Chondrocyte (in vitro differentiated cells): ENCODE data around the gene BUB3. TPM values are rescaled to one million over a fixed set of nuclear protein-coding genes. Genes with fewer than 3 reads are reported as not detected.

Experiments used
- DNase-seq: peaks from one replicate; pipeline ENCODE4 v3.0.0; 2021; ENCODE audit warnings: mixed read lengths, low spot score
- H3K27ac Mint-ChIP-seq: one replicate; pipeline ENCODE4 v1.8.0; 2021; ENCODE audit warnings: mild to moderate bottlenecking, moderate library complexity, mixed read lengths; ENCODE audit not compliant: unreplicated experiment
- H3K27me3 Mint-ChIP-seq: 2 replicates; pipeline ENCODE4 v1.8.0; 2021; ENCODE audit warnings: low read depth, mixed read lengths
- H3K36me3 Mint-ChIP-seq: 2 replicates; pipeline ENCODE4 v1.8.0; 2021; ENCODE audit warnings: low read depth, mixed read lengths
- H3K4me1 Mint-ChIP-seq: 2 replicates; pipeline ENCODE4 v1.8.0; 2021; ENCODE audit warnings: low read depth, mild to moderate bottlenecking, mixed read lengths
- H3K4me3 Mint-ChIP-seq: one replicate; pipeline ENCODE4 v1.8.0; 2021; ENCODE audit warnings: mild to moderate bottlenecking, moderate library complexity, mixed read lengths; ENCODE audit not compliant: unreplicated experiment
- H3K9me3 Mint-ChIP-seq: 2 replicates; pipeline ENCODE4 v1.8.0; 2021; ENCODE audit warnings: low read depth, mixed read lengths
- CTCF ChIP-seq: fragments of 200-600 bp; sonication (generic); IDR thresholded peaks from 2 replicates; pipeline ENCODE4 v1.5.0; 2021; ENCODE audit warnings: antibody characterized with exemption, mild to moderate bottlenecking, moderate library complexity
- total RNA-seq: library from RNA; stranded (reverse); gene quantifications from 3 replicates; pipeline ENCODE4 v1.2.1, GENCODE V29; 2021

The BUB3 gene
- total RNA-seq, 1 donor from 2014 or later, result 74.1 TPM

GRCh38 chr10:123204127-123204461 lies 49.9 kb downstream of the BUB3 start:
- no peak for TF ChIP-seq CTCF
- H3K27me3 Mint-ChIP-seq, result no peaks in the 10 kb centered on the region
- no peaks in the 10 kb centered on the region for H3K4me1 Mint-ChIP-seq
- H3K36me3 Mint-ChIP-seq, result peaks cover 8% of the 10 kb centered on the region
- no peak overlapping the region for H3K27ac Mint-ChIP-seq
- no peak overlapping the region for H3K4me3 Mint-ChIP-seq
- peaks cover 14% of the 10 kb centered on the region for H3K9me3 Mint-ChIP-seq
- no peak for DNase-seq

DNA sequence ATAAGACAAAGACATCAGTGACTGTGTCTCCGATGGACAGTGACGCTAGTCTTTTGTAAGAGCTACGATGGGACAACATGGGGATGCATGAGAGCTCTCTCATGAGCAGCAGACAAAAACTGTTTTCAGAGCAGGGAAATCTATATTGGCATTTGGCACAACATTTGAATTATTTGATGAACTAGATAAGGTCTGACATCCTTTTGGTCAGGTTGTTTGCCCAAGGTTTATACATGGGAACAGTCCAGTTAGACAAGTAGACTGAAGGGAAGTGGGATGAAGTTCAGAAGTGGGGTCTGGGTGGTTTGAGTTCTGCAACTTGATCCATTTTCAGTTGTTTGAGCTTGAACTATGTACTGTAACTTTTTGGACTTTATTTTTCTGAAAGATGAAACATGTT lies 50.8 kb downstream of the BUB3 start:
- Mint-ChIP-seq H3K27ac (no peak overlapping the region), H3K36me3 (peaks cover 10% of the 10 kb centered on the region), H3K4me1 (no peaks in the 10 kb centered on the region), H3K9me3 (peaks cover 12% of the 10 kb centered on the region), H3K4me3 (no peak overlapping the region), H3K27me3 (no peaks in the 10 kb centered on the region)
- no peak for TF ChIP-seq CTCF
- no peak for DNase-seq

- Mint-ChIP-seq H3K27me3 (no peaks in the 10 kb centered on the region), H3K4me3 (no peak overlapping the region), H3K4me1 (no peaks in the 10 kb centered on the region), H3K36me3 (peaks cover 21% of the 10 kb centered on the region), H3K27ac (no peak overlapping the region), H3K9me3 (peaks cover 24% of the 10 kb centered on the region)
- TF ChIP-seq CTCF, result no peak
- DNase-seq, result no peak
Observed at GRCh38 chr10:123212063-123212462, 57.9 kb downstream of the BUB3 start.

- no peak for TF ChIP-seq CTCF
- H3K4me3 Mint-ChIP-seq, result no peak overlapping the region
- H3K9me3 Mint-ChIP-seq, result peaks cover 24% of the 10 kb centered on the region
- no peak for DNase-seq
- H3K27ac Mint-ChIP-seq, result no peak overlapping the region
- no peaks in the 10 kb centered on the region for H3K27me3 Mint-ChIP-seq
- no peaks in the 10 kb centered on the region for H3K4me1 Mint-ChIP-seq
- H3K36me3 Mint-ChIP-seq, result peaks cover 21% of the 10 kb centered on the region
Observed at GRCh38 chr10:123212640-123213039, 58.4 kb downstream of the BUB3 start.

DNA sequence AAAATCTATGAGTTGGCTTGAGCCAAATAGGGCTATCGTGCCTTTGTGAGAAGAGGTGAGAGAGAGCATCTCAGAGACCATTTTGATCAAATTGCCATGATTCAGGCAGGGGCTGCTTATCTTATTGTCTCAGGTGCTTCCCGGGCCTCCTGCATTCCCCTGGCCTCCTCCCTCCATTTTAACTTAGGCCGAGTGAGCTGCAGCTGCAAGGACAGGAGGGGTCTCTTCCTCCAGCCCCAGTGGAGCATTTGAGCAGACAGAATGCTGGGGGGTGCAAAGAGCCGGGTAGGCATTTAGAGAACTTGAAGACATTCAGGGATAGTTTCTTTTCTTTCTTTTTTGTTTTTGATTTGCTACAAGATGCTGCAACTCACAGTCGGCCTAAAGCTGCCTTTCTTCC lies 59.0 kb downstream of the BUB3 start:
- Mint-ChIP-seq H3K27ac (no peak overlapping the region), H3K4me3 (no peak overlapping the region), H3K4me1 (no peaks in the 10 kb centered on the region)

More for the DNA sequence above, 59.0 kb downstream of the BUB3 start:
- Mint-ChIP-seq H3K9me3 (peaks cover 18% of the 10 kb centered on the region), H3K27me3 (no peaks in the 10 kb centered on the region), H3K36me3 (peaks cover 15% of the 10 kb centered on the region)
- DNase-seq, result no peak
- TF ChIP-seq CTCF, result no peak

Other genes with a start within 250 kb of the BUB3 start
- not detected in 3 replicates for gene FAM24A, start 243.8 kb upstream of the BUB3 start, total RNA-seq
- 11.7 to 15.2 TPM (median 12.5 TPM) in 3 replicates for gene C10orf88, start 200.2 kb upstream of the BUB3 start, total RNA-seq
- 4.2 to 5.6 TPM (median 5.1 TPM) in 3 replicates for gene PSTK, start 174.0 kb upstream of the BUB3 start, total RNA-seq
- gene IKZF5, start 145.6 kb upstream of the BUB3 start, total RNA-seq, result 8.5 to 15.2 TPM (median 9.6 TPM) in 3 replicates
- 11.8 to 17.6 TPM (median 13.1 TPM) in 3 replicates for gene ACADSB, start 145.4 kb upstream of the BUB3 start, total RNA-seq
- gene HMX3, start 18.4 kb upstream of the BUB3 start, total RNA-seq, result not detected in 3 replicates
- gene HMX2, start 6.3 kb upstream of the BUB3 start, total RNA-seq, result not detected in 3 replicates